H9 (cell line): Measurements from ENCODE around the gene WDR5B. TPM values are rescaled to one million over a fixed set of nuclear protein-coding genes. Genes with fewer than 3 reads are reported as not detected.

Experiments used
- DNase-seq: peaks from one replicate; pipeline ENCODE4 v3.0.0-alpha.2; 2017
- H2AFZ ChIP-seq: one replicate; pipeline ENCODE4 v1.6.1; 2013; ENCODE audit warnings: mild to moderate bottlenecking, low read length, control low read depth, moderate library complexity
- H2AK5ac ChIP-seq: 2 replicates; pipeline ENCODE4 v1.6.1; 2013; ENCODE audit warnings: low read length, control low read depth, mixed read lengths; ENCODE audit not compliant: insufficient read length
- H2BK120ac ChIP-seq: one replicate; pipeline ENCODE4 v1.6.1; 2013; ENCODE audit warnings: low read depth, mild to moderate bottlenecking, low read length, control low read depth, inconsistent platforms; ENCODE audit not compliant: poor library complexity, severe bottlenecking
- H2BK12ac ChIP-seq: 2 replicates; pipeline ENCODE4 v1.6.1; 2013; ENCODE audit warnings: low read length, control low read depth, mixed read lengths, low read depth; ENCODE audit not compliant: insufficient read length
- H2BK15ac ChIP-seq: 2 replicates; pipeline ENCODE4 v1.6.1; 2013; ENCODE audit warnings: low read depth, low read length, control low read depth
- H2BK20ac ChIP-seq: one replicate; pipeline ENCODE4 v1.6.1; 2013; ENCODE audit warnings: low read depth, mild to moderate bottlenecking, low read length, control low read depth, inconsistent platforms; ENCODE audit not compliant: poor library complexity, severe bottlenecking
- H2BK5ac ChIP-seq: 2 replicates; pipeline ENCODE4 v1.6.1; 2013; ENCODE audit warnings: low read length, control low read depth, mixed read lengths; ENCODE audit not compliant: insufficient read length
- H3K14ac ChIP-seq: 2 replicates; pipeline ENCODE4 v1.6.1; 2013; ENCODE audit warnings: low read length, control low read depth; ENCODE audit not compliant: insufficient read depth
- H3K18ac ChIP-seq: 2 replicates; pipeline ENCODE4 v1.6.1; 2013; ENCODE audit warnings: low read depth, mild to moderate bottlenecking, mixed read lengths, low read length, control low read depth; ENCODE audit not compliant: insufficient read length
- H3K23ac ChIP-seq: 2 replicates; pipeline ENCODE4 v1.6.1; 2013; ENCODE audit warnings: low read length, control low read depth, mixed read lengths, low read depth; ENCODE audit not compliant: insufficient read length
- H3K23me2 ChIP-seq: 2 replicates; pipeline ENCODE4 v1.6.1; 2013; ENCODE audit warnings: low read depth, mild to moderate bottlenecking, mixed read lengths, low read length, control low read depth; ENCODE audit not compliant: insufficient read length, poor library complexity, severe bottlenecking
- H3K27ac ChIP-seq: 2 replicates; pipeline ENCODE4 v1.5.1; 2013; ENCODE audit warnings: low read length, control low read depth, mixed read lengths, low read depth; ENCODE audit not compliant: insufficient read length
- H3K27me3 ChIP-seq: 2 replicates; pipeline ENCODE4 v1.6.1; 2013; ENCODE audit warnings: low read length, control low read depth, inconsistent platforms; ENCODE audit not compliant: insufficient read depth
- H3K4ac ChIP-seq: 2 replicates; pipeline ENCODE4 v1.6.1; 2013; ENCODE audit warnings: low read depth, mild to moderate bottlenecking, control low read depth, inconsistent platforms, low read length, moderate library complexity
- H3K4me1 ChIP-seq: 2 replicates; pipeline ENCODE4 v1.6.1; 2013; ENCODE audit warnings: low read length, control low read depth, inconsistent platforms; ENCODE audit not compliant: insufficient read depth
- H3K4me2 ChIP-seq: 2 replicates; pipeline ENCODE4 v1.6.1; 2013; ENCODE audit warnings: low read length, control low read depth, mixed read lengths; ENCODE audit not compliant: insufficient read length, insufficient read depth
- H3K56ac ChIP-seq: 2 replicates; pipeline ENCODE4 v1.6.1; 2013; ENCODE audit warnings: low read depth, mild to moderate bottlenecking, mixed read lengths, low read length, control low read depth; ENCODE audit not compliant: insufficient read length
- H3K79me1 ChIP-seq: 2 replicates; pipeline ENCODE4 v1.6.1; 2013; ENCODE audit warnings: low read depth, mild to moderate bottlenecking, moderate library complexity, low read length, control low read depth, inconsistent platforms; ENCODE audit not compliant: insufficient read depth, poor library complexity, severe bottlenecking
- H3K79me2 ChIP-seq: 2 replicates; pipeline ENCODE4 v1.6.1; 2013; ENCODE audit warnings: low read length, control low read depth, inconsistent platforms; ENCODE audit not compliant: insufficient read depth
- H3K9ac ChIP-seq: 2 replicates; pipeline ENCODE4 v1.6.1; 2013; ENCODE audit warnings: low read length, control low read depth, mixed read lengths; ENCODE audit not compliant: insufficient read length; ENCODE audit errors: extremely low read depth
- H3K9me3 ChIP-seq: one replicate; pipeline ENCODE4 v1.6.1; 2013; ENCODE audit warnings: low read depth, low read length, inconsistent platforms; ENCODE audit not compliant: control insufficient read depth
- H3T11ph ChIP-seq: one replicate; pipeline ENCODE4 v1.6.1; 2013; ENCODE audit warnings: mild to moderate bottlenecking, low read length, control low read depth, inconsistent platforms
- H4K20me1 ChIP-seq: one replicate; pipeline ENCODE4 v1.6.1; 2013; ENCODE audit not compliant: control insufficient read depth, insufficient read length, insufficient read depth
- H4K5ac ChIP-seq: 2 replicates; pipeline ENCODE4 v1.6.1; 2013; ENCODE audit warnings: low read depth, mild to moderate bottlenecking, mixed read lengths, low read length, control low read depth; ENCODE audit not compliant: insufficient read length
- H4K8ac ChIP-seq: replicated peaks from 2 replicates; pipeline ENCODE4 v1.6.1; 2013; ENCODE audit warnings: low read length, control low read depth, mixed read lengths, low read depth; ENCODE audit not compliant: insufficient read length
- H4K91ac ChIP-seq: 2 replicates; pipeline ENCODE4 v1.6.1; 2013; ENCODE audit warnings: low read depth, mild to moderate bottlenecking, moderate library complexity, mixed read lengths, low read length, control low read depth; ENCODE audit not compliant: insufficient read length
- H3K27ac Mint-ChIP-seq, 3 experiments: 2 replicates in 2 of 3; 3 replicates in 1 of 3; pipeline ENCODE4 v1.8.0; 2020 to 2021; ENCODE audit warnings: mixed read lengths in 3 of 3, mild to moderate bottlenecking in 1 of 3, moderate library complexity in 1 of 3
- H3K27me3 Mint-ChIP-seq: 2 replicates; pipeline ENCODE4 v1.8.0; 2021; ENCODE audit warnings: low read depth, mild to moderate bottlenecking, moderate library complexity, mixed read lengths
- H3K36me3 Mint-ChIP-seq, 3 experiments: 2 replicates in 2 of 3; 3 replicates in 1 of 3; pipeline ENCODE4 v1.8.0; 2020 to 2021; ENCODE audit warnings: low read depth in 3 of 3, mixed read lengths in 3 of 3; ENCODE audit not compliant: insufficient read depth in 1 of 3
- H3K4me1 Mint-ChIP-seq, 2 experiments: 2 replicates each; pipeline ENCODE4 v1.8.0; 2020; ENCODE audit warnings: mixed read lengths in 2 of 2
- H3K4me3 Mint-ChIP-seq, 2 experiments: 2 replicates in 1 of 2; 3 replicates in 1 of 2; pipeline ENCODE4 v1.8.0; 2020 to 2021; ENCODE audit warnings: mild to moderate bottlenecking in 2 of 2, mixed read lengths in 2 of 2, moderate library complexity in 1 of 2
- H3K9me3 Mint-ChIP-seq, 2 experiments: 2 replicates in 1 of 2; 3 replicates in 1 of 2; pipeline ENCODE4 v1.8.0; 2020; ENCODE audit warnings: mild to moderate bottlenecking in 2 of 2, mixed read lengths in 2 of 2, moderate library complexity in 1 of 2
- CTCF ChIP-seq: fragments of 200-600 bp; sonication (generic); conservative IDR thresholded peaks from 3 replicates; pipeline ENCODE4 v1.8.0; 2021; ENCODE audit warnings: antibody characterized with exemption, mild to moderate bottlenecking
- WGBS: extraction: QIAGEN DNeasy Blood & Tissue Kit; methylation state at CpG from one replicate; pipeline ENCODE4 v1.1.7; 2013; ENCODE audit warnings: missing lambda C conversion rate, low lambda C conversion rate, mixed read lengths; ENCODE audit not compliant: insufficient read length; ENCODE audit errors: extremely low coverage; 5-methylcytosine and 5-hydroxymethylcytosine counted together
- total RNA-seq: library from RNA; stranded (reverse); gene quantifications from 2 replicates; pipeline ENCODE4 v1.2.1, GENCODE V29; 2021

Gene WDR5B
- total RNA-seq, 1 experiment from 2014 or later: 3.7 TPM

GRCh38 chr3:122407946-122408345, 7.9 kb downstream of the WDR5B start:
- H3K18ac ChIP-seq: no peak overlapping the region
- DNase-seq: no peak
- no peak overlapping the region for H3K4me2 ChIP-seq
- H3K23ac ChIP-seq: no peak overlapping the region
- no peak overlapping the region for H2BK5ac ChIP-seq
- no peak overlapping the region for H2AFZ ChIP-seq
- no peaks in the 10 kb centered on the region for H3K9me3 ChIP-seq
- Mint-ChIP-seq H3K27me3 (no peaks in the 10 kb centered on the region), H3K27ac (no peak overlapping the region), H3K9me3 (no peaks in the 10 kb centered on the region), H3K36me3 (peaks cover 8 to 56% (median 42%) of the 10 kb centered on the region in 3 experiments; a peak in 6 of 7 replicates), H3K4me1 (no peaks in the 10 kb centered on the region), H3K4me3 (no peak overlapping the region)
- H4K5ac ChIP-seq: no peak overlapping the region
- H2BK15ac ChIP-seq: no peak overlapping the region
- no peaks in the 10 kb centered on the region for H3K27me3 ChIP-seq
- no peak overlapping the region for H2BK120ac ChIP-seq
- no peak overlapping the region for H3K14ac ChIP-seq
- no peaks in the 10 kb centered on the region for H3K79me2 ChIP-seq
- no peak overlapping the region for H2BK12ac ChIP-seq
- H2BK20ac ChIP-seq: no peak overlapping the region
- no peak overlapping the region for H3K56ac ChIP-seq
- H4K20me1 ChIP-seq: no peaks in the 10 kb centered on the region
- WGBS: no CpG with 5 or more reads among the region's 1 CpG
- H3T11ph ChIP-seq: no peak overlapping the region
- H4K91ac ChIP-seq: no peak overlapping the region
- no peaks in the 10 kb centered on the region for H3K79me1 ChIP-seq
- H3K27ac ChIP-seq: no peak overlapping the region
- no peak overlapping the region for H3K4ac ChIP-seq
- no peak overlapping the region for H3K9ac ChIP-seq
- no peaks in the 10 kb centered on the region for H3K23me2 ChIP-seq
- no peak for TF ChIP-seq CTCF
- no peak overlapping the region for H4K8ac ChIP-seq
- H3K4me1 ChIP-seq: no peaks in the 10 kb centered on the region
- H2AK5ac ChIP-seq: no peak overlapping the region
